Lung (tissue), 12 donors: Measurements from ENCODE around the gene ADAM12. TPM values are rescaled to one million over a fixed set of nuclear protein-coding genes. Genes with fewer than 3 reads are reported as not detected.

Source experiments
- ATAC-seq: fragments of 200-7000 bp; cut with Tn5 transposase; one replicate; pipeline ENCODE4 v1.9.1; 2020; ENCODE audit warnings: moderate number of reproducible peaks; ENCODE audit not compliant: insufficient read depth, low FRiP score
- DNase-seq, 3 donors: peaks; one replicate each; pipeline ENCODE4 v3.0.0-alpha.2; 2013 to 2017
- H3K27ac ChIP-seq, 2 donors: one replicate each; pipeline ENCODE4 v1.5.1; 2013; ENCODE audit warnings: mild to moderate bottlenecking in 2 of 2, moderate library complexity in 2 of 2, control low read depth in 1 of 2, inconsistent platforms in 1 of 2, low read depth in 1 of 2, low read length in 1 of 2
- H3K27me3 ChIP-seq, 3 donors: one replicate each; pipeline ENCODE4 v1.5.1; 2013; ENCODE audit warnings: low read length in 2 of 3; ENCODE audit not compliant: control insufficient read depth in 3 of 3, insufficient read depth in 3 of 3
- H3K36me3 ChIP-seq, 4 donors: one replicate each; pipeline ENCODE4 v1.5.1; 2013; ENCODE audit warnings: low read length in 4 of 4, mild to moderate bottlenecking in 1 of 4, moderate library complexity in 1 of 4; ENCODE audit not compliant: control insufficient read depth in 4 of 4, insufficient read depth in 4 of 4
- H3K4me1 ChIP-seq, 5 donors: one replicate each; pipeline ENCODE4 v1.5.1; 2013; ENCODE audit warnings: low read length in 5 of 5, mild to moderate bottlenecking in 2 of 5, moderate library complexity in 1 of 5; ENCODE audit not compliant: control insufficient read depth in 5 of 5, insufficient read depth in 5 of 5
- H3K4me3 ChIP-seq: one replicate; pipeline ENCODE4 v1.5.1; 2013; ENCODE audit warnings: mild to moderate bottlenecking, control low read depth, moderate library complexity
- H3K9ac ChIP-seq, 2 donors: one replicate each; pipeline ENCODE4 v1.5.1; 2013; ENCODE audit warnings: low read length in 2 of 2, control low read depth in 1 of 2; ENCODE audit not compliant: insufficient read depth in 1 of 2
- H3K9me3 ChIP-seq, 4 donors: one replicate each; pipeline ENCODE4 v1.5.1; 2013; ENCODE audit warnings: low read length in 3 of 4, mild to moderate bottlenecking in 1 of 4, moderate library complexity in 1 of 4; ENCODE audit not compliant: control insufficient read depth in 4 of 4, insufficient read depth in 3 of 4
- CTCF ChIP-seq: IDR thresholded peaks from 2 replicates; pipeline ENCODE4 v1.5.1; 2012; ENCODE audit warnings: mild to moderate bottlenecking; ENCODE audit errors: control extremely low read depth, extremely low read depth
- WGBS, 2 donors: extraction: QIAGEN DNeasy Blood & Tissue Kit; methylation state at CpG; one replicate each; pipeline ENCODE4 v1.1.7; 2013; 5-methylcytosine and 5-hydroxymethylcytosine counted together
- polyA plus RNA-seq, 2 donors: library from polyadenylated mRNA; stranded (reverse); fragments of 200-250 nt; gene quantifications; one replicate each; pipeline ENCODE4 v1.2.1, GENCODE V29; 2013
- total RNA-seq, 2 donors: library from RNA; depleted of rRNA in 1 of 2; stranded (reverse); fragments of >200 nt in 1 of 2; gene quantifications; one replicate each; pipeline ENCODE4 v1.2.1, GENCODE V29; 2014 to 2021
- donor health status: control.
- donor health status: control.
- donor health status: Bipolar disorder and iron deficiency.
- donor health status: healthy.
- donor health status: DM: yes; HTN: yes; CAD: no.

Gene ADAM12
- total and polyA plus RNA-seq, 4 donors: 0.16 to 5.8 (median 0.85) TPM

GRCh38 chr10:126393076-126393475 lies 4.8 kb upstream of the ADAM12 start:
- Histone ChIP-seq H3K4me1 (peaks cover 0 to 54% (median 6%) of the 10 kb centered on the region in 5 donors), H3K9ac (no peak overlapping the region), H3K27me3 (peaks cover 0 to 8% (median 0%) of the 10 kb centered on the region in 3 donors), H3K36me3 (no peaks in the 10 kb centered on the region), H3K27ac (no peak overlapping the region), H3K4me3 (no peak overlapping the region), H3K9me3 (no peaks in the 10 kb centered on the region)
- ATAC-seq: no peak
- WGBS, 2 donors: 89 to 90% methylated on average over 4 of the region's 4 CpGs
- no peak for DNase-seq
- no peak for TF ChIP-seq CTCF

GRCh38 chr10:126392469-126392868 lies 4.2 kb upstream of the ADAM12 start:
- 65 to 73% methylated on average over 8 of the region's 8 CpGs for WGBS, 2 donors
- H3K9me3 ChIP-seq: no peaks in the 10 kb centered on the region
- H3K4me1 ChIP-seq: peaks cover 0 to 49% (median 6%) of the 10 kb centered on the region in 5 donors
- H3K9ac ChIP-seq: no peak overlapping the region
- no peak for ATAC-seq
- no peak overlapping the region for H3K4me3 ChIP-seq
- no peak overlapping the region for H3K27ac ChIP-seq
- H3K36me3 ChIP-seq: no peaks in the 10 kb centered on the region
- TF ChIP-seq CTCF: no peak
- H3K27me3 ChIP-seq: peaks cover 0 to 8% (median 0%) of the 10 kb centered on the region in 3 donors
- no peak for DNase-seq

- WGBS, 2 donors: 87 to 93% methylated on average over 6 of the region's 6 CpGs
- Histone ChIP-seq H3K4me3 (no peak overlapping the region), H3K9me3 (no peaks in the 10 kb centered on the region)
These were observed 3.8 kb upstream of the ADAM12 start for GRCh38 chr10:126392068-126392467.

More at GRCh38 chr10:126392068-126392467, 3.8 kb upstream of the ADAM12 start:
- DNase-seq (no peak), ATAC-seq (no peak)
- H3K27ac ChIP-seq: no peak overlapping the region
- TF ChIP-seq CTCF: no peak
- no peak overlapping the region for H3K9ac ChIP-seq
- peaks cover 0 to 49% (median 6%) of the 10 kb centered on the region in 5 donors for H3K4me1 ChIP-seq
- H3K27me3 ChIP-seq: peaks cover 0 to 8% (median 0%) of the 10 kb centered on the region in 3 donors
- H3K36me3 ChIP-seq: no peaks in the 10 kb centered on the region
